DOHH2 (cell line): ENCODE data around the gene AZIN2.

Experiments
- CTCF ChIP-seq: fragments of 200-600 bp; sonication (generic); IDR thresholded peaks from one replicate; pipeline ENCODE4 v1.5.1; 2014; ENCODE audit warnings: antibody characterized with exemption, mild to moderate bottlenecking, low read depth, low read length; ENCODE audit not compliant: poor library complexity, severe bottlenecking
- EZH2phosphoT487 ChIP-seq: fragments of 200-600 bp; sonication (generic); IDR thresholded peaks from 2 replicates; pipeline ENCODE4 v1.6.1; 2017; ENCODE audit warnings: borderline replicate concordance, mild to moderate bottlenecking, antibody characterized with exemption, low read length, moderate library complexity, mixed read lengths

GRCh38 chr1:33121728-33122127, 40.8 kb downstream of the AZIN2 start:
- TF ChIP-seq EZH2phosphoT487 (no peak), CTCF (no peak)
